GM12872 (cell line): ENCODE results near the gene NPAS3.

ENCODE experiments used
- CTCF ChIP-seq: IDR thresholded peaks from 3 replicates; pipeline ENCODE4 v1.5.1; 2011; ENCODE audit warnings: low read depth, mild to moderate bottlenecking, low read length, moderate library complexity; ENCODE audit not compliant: insufficient read depth

NPAS3 gene

GRCh38 chr14:33774161-33774560, 835.5 kb downstream of the NPAS3 start:
- TF ChIP-seq CTCF: no peak

GRCh38 chr14:33774723-33775470, 836.2 kb downstream of the NPAS3 start:
- TF ChIP-seq CTCF: no peak

- no peak for TF ChIP-seq CTCF
These were observed 838.2 kb downstream of the NPAS3 start for GRCh38 chr14:33776871-33777270.

GRCh38 chr14:33777681-33778080, 839.0 kb downstream of the NPAS3 start:
- TF ChIP-seq CTCF: no peak

- TF ChIP-seq CTCF: no peak
These were observed 841.4 kb downstream of the NPAS3 start for GRCh38 chr14:33780035-33780434.

GRCh38 chr14:33781236-33781635, 842.6 kb downstream of the NPAS3 start:
- no peak for TF ChIP-seq CTCF

GRCh38 chr14:33782923-33783322, 844.2 kb downstream of the NPAS3 start:
- no peak for TF ChIP-seq CTCF
